Effector memory CD4-positive, alpha-beta T cell (primary cell): ENCODE data around the gene UPF2.
A peak's percentile ranks its signal among the peaks of the same experiment; 100 is the strongest.

Experiments
- DNase-seq, 3 donors: peaks; one replicate each; pipeline ENCODE4 v3.0.0-alpha.2; 2020
- H3K27ac ChIP-seq: 2 replicates; pipeline ENCODE4 v1.7.0; 2013; ENCODE audit warnings: mild to moderate bottlenecking, low read length, moderate library complexity; ENCODE audit not compliant: insufficient read depth, poor library complexity, severe bottlenecking
- H3K27me3 ChIP-seq: replicated peaks from 2 replicates; pipeline ENCODE4 v1.7.0; 2013; ENCODE audit warnings: mild to moderate bottlenecking, low read length; ENCODE audit not compliant: insufficient read depth, control insufficient read depth, poor library complexity, severe bottlenecking
- H3K36me3 ChIP-seq: 2 replicates; pipeline ENCODE4 v1.7.0; 2013; ENCODE audit warnings: mild to moderate bottlenecking, low read length, moderate library complexity; ENCODE audit not compliant: control insufficient read depth, insufficient read depth
- H3K4me1 ChIP-seq: 2 replicates; pipeline ENCODE4 v1.7.0; 2013; ENCODE audit warnings: low read length, mild to moderate bottlenecking; ENCODE audit not compliant: control insufficient read depth, insufficient read depth, poor library complexity, severe bottlenecking
- H3K4me3 ChIP-seq: 2 replicates; pipeline ENCODE4 v1.7.0; 2013; ENCODE audit warnings: low read length, low read depth, mild to moderate bottlenecking; ENCODE audit not compliant: insufficient read depth, poor library complexity, severe bottlenecking
- H3K9me3 ChIP-seq: 2 replicates; pipeline ENCODE4 v1.7.0; 2013; ENCODE audit warnings: mild to moderate bottlenecking, low read length, moderate library complexity; ENCODE audit not compliant: control insufficient read depth

Gene UPF2

GRCh38 chr10:12042409-12042796, 206 bp downstream of the UPF2 start:
- Histone ChIP-seq H3K4me1 (peaks cover 11% of the 10 kb centered on the region), H3K27ac (peak overlapping the region; percentile 99), H3K27me3 (no peaks in the 10 kb centered on the region), H3K9me3 (no peaks in the 10 kb centered on the region), H3K4me3 (peak overlapping the region; percentile 99), H3K36me3 (no peaks in the 10 kb centered on the region)
- DNase-seq = peak; percentile 12 to 42 (median 42)

GRCh38 chr10:12041766-12042408, 722 bp downstream of the UPF2 start:
- no peaks in the 10 kb centered on the region for H3K27me3 ChIP-seq
- no peaks in the 10 kb centered on the region for H3K9me3 ChIP-seq
- peaks cover 11% of the 10 kb centered on the region for H3K4me1 ChIP-seq
- no peaks in the 10 kb centered on the region for H3K36me3 ChIP-seq
- no peak for DNase-seq
- H3K27ac ChIP-seq = peak overlapping the region; percentile 99
- peak overlapping the region; percentile 99 for H3K4me3 ChIP-seq

- H3K27ac ChIP-seq = no peak overlapping the region
- peaks cover 10% of the 10 kb centered on the region for H3K36me3 ChIP-seq
- peaks cover 10% of the 10 kb centered on the region for H3K4me1 ChIP-seq
- no peaks in the 10 kb centered on the region for H3K27me3 ChIP-seq
- H3K4me3 ChIP-seq = no peak overlapping the region
- no peaks in the 10 kb centered on the region for H3K9me3 ChIP-seq
- DNase-seq = no peak
Observed at GRCh38 chr10:12036073-12036655, 6.4 kb downstream of the UPF2 start.

GRCh38 chr10:12031404-12031803, 11.2 kb downstream of the UPF2 start:
- Histone ChIP-seq H3K27me3 (no peaks in the 10 kb centered on the region), H3K9me3 (no peaks in the 10 kb centered on the region), H3K4me1 (no peaks in the 10 kb centered on the region), H3K36me3 (peaks cover 26% of the 10 kb centered on the region), H3K27ac (no peak overlapping the region), H3K4me3 (no peak overlapping the region)
- DNase-seq = no peak

- DNase-seq = no peak
- H3K4me3 ChIP-seq = no peak overlapping the region
- H3K27ac ChIP-seq = no peak overlapping the region
Observed at GRCh38 chr10:12027539-12027938, 15.1 kb downstream of the UPF2 start.

GRCh38 chr10:12025591-12025990, 17.0 kb downstream of the UPF2 start:
- Histone ChIP-seq H3K27ac (no peak overlapping the region), H3K4me3 (no peak overlapping the region), H3K27me3 (no peaks in the 10 kb centered on the region), H3K36me3 (peaks cover 22% of the 10 kb centered on the region), H3K9me3 (no peaks in the 10 kb centered on the region), H3K4me1 (peaks cover 4% of the 10 kb centered on the region)
- no peak for DNase-seq

More at GRCh38 chr10:12027539-12027938, 15.1 kb downstream of the UPF2 start:
- H3K36me3 ChIP-seq = peaks cover 16% of the 10 kb centered on the region
- no peaks in the 10 kb centered on the region for H3K9me3 ChIP-seq
- H3K27me3 ChIP-seq = no peaks in the 10 kb centered on the region
- H3K4me1 ChIP-seq = peaks cover 4% of the 10 kb centered on the region

- peak overlapping the region; percentile 18 for H3K4me3 ChIP-seq
- DNase-seq = no peak
Observed at GRCh38 chr10:12022580-12023257, 19.9 kb downstream of the UPF2 start.

GRCh38 chr10:12020574-12020973, 22.0 kb downstream of the UPF2 start:
- no peak for DNase-seq
- Histone ChIP-seq H3K4me1 (peaks cover 4% of the 10 kb centered on the region), H3K4me3 (no peak overlapping the region), H3K27ac (no peak overlapping the region), H3K36me3 (peaks cover 7% of the 10 kb centered on the region), H3K9me3 (no peaks in the 10 kb centered on the region), H3K27me3 (no peaks in the 10 kb centered on the region)

More at GRCh38 chr10:12022580-12023257, 19.9 kb downstream of the UPF2 start:
- H3K36me3 ChIP-seq = peaks cover 7% of the 10 kb centered on the region
- no peak overlapping the region for H3K27ac ChIP-seq
- no peaks in the 10 kb centered on the region for H3K27me3 ChIP-seq
- H3K9me3 ChIP-seq = no peaks in the 10 kb centered on the region
- H3K4me1 ChIP-seq = peaks cover 4% of the 10 kb centered on the region

- Histone ChIP-seq H3K4me3 (no peak overlapping the region), H3K27me3 (no peaks in the 10 kb centered on the region), H3K27ac (no peak overlapping the region), H3K4me1 (peaks cover 4% of the 10 kb centered on the region), H3K9me3 (no peaks in the 10 kb centered on the region), H3K36me3 (peaks cover 7% of the 10 kb centered on the region)
- no peak for DNase-seq
Observed at GRCh38 chr10:12019283-12019971, 23.2 kb downstream of the UPF2 start.
